B cell (primary cell): ENCODE measurements around the gene FAM76A.

ENCODE experiments used
- CTCF ChIP-seq: fragments of 200-600 bp; IDR thresholded peaks from one replicate; pipeline ENCODE4 v1.8.0; 2022; ENCODE audit warnings: antibody characterized with exemption, mild to moderate bottlenecking
- EZH2 ChIP-seq: IDR thresholded peaks from 2 replicates; pipeline ENCODE4 v1.6.1; 2012; ENCODE audit warnings: borderline replicate concordance, low read depth, mild to moderate bottlenecking, moderate library complexity, low read length; ENCODE audit not compliant: insufficient read depth, poor library complexity, severe bottlenecking

DNA sequence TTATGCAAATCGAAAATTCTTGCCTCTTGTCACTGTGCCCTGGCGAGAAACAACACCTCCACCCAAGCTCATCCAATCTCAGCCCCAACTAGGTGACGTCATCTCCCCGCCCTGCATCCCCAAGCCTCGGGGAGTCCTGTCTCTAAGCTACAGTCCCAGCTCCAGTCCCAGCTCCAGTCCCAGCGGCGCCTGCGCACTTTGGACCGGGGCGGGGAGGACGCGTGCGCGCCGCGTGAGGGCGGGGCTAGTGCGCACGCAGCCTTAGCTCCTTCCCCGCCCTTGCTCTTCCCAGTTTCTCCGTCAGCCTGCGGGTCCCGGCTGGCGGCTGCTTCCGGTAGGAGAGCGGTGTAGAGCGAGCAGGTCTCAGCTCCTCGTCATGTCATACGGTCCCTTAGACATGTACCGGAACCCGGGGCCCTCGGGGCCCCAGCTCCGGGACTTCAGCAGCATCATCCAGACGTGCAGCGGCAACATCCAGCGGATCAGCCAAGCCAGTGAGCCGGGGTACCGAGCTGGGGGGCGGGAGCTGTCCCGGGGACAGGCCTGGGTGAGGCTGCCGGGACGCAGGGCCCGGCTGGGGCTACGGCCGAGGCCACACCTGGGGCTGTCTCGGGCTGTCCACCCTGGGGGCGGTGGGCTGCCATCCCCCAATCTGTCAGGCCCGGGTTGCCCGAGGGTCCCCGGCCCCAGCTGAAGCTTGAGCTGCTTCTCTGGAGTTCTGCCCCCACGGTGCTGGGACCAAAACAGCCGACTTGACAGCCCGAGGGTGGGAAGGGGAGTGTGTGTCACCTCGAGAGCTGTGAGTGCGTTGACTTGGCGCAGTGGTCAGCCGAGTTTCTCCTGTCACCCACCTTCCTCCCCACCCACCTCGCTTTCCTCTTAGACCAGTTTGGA is 47.4 kb downstream of the FAM76A start, which contains the start of gene STX12:
- TF ChIP-seq CTCF: no peak
- no peak for TF ChIP-seq EZH2
